Hepatocyte (in vitro differentiated cells): ENCODE data around the gene CTNNA2. TPM values are rescaled to one million over a fixed set of nuclear protein-coding genes. Genes with fewer than 3 reads are reported as not detected.

Experiments used
- DNase-seq: peaks from one replicate; pipeline ENCODE4 v3.0.0-alpha.2; 2016; ENCODE audit warnings: low spot score
- H2AFZ ChIP-seq: fragments of 200-600 bp; sonication (generic); 2 replicates; pipeline ENCODE4 v1.6.0; 2016; ENCODE audit warnings: antibody characterized with exemption, mild to moderate bottlenecking
- H3K27ac ChIP-seq: fragments of 200-600 bp; sonication (generic); 2 replicates; pipeline ENCODE4 v1.5.1; 2016; ENCODE audit warnings: mild to moderate bottlenecking
- H3K27me3 ChIP-seq: fragments of 200-600 bp; sonication (generic); 2 replicates; pipeline ENCODE4 v1.6.1; 2016
- H3K36me3 ChIP-seq: fragments of 200-600 bp; sonication (generic); replicated peaks from 2 replicates; pipeline ENCODE4 v1.5.1; 2016; ENCODE audit warnings: low read depth; ENCODE audit not compliant: insufficient read depth
- H3K4me1 ChIP-seq: fragments of 200-600 bp; sonication (generic); 2 replicates; pipeline ENCODE4 v1.5.1; 2016; ENCODE audit warnings: mild to moderate bottlenecking, moderate library complexity; ENCODE audit not compliant: insufficient read depth
- H3K4me2 ChIP-seq: fragments of 200-600 bp; sonication (generic); 2 replicates; pipeline ENCODE4 v1.6.0; 2016
- H3K4me3 ChIP-seq: fragments of 200-600 bp; sonication (generic); 2 replicates; pipeline ENCODE4 v1.5.1; 2016; ENCODE audit warnings: mild to moderate bottlenecking
- H3K79me2 ChIP-seq: fragments of 200-600 bp; sonication (generic); 2 replicates; pipeline ENCODE4 v1.6.0; 2017; ENCODE audit warnings: mild to moderate bottlenecking
- H3K9me2 ChIP-seq: fragments of 200-600 bp; sonication (generic); replicated peaks from 2 replicates; pipeline ENCODE4 v1.6.0; 2017; ENCODE audit warnings: mild to moderate bottlenecking; ENCODE audit not compliant: insufficient read depth
- H3K9me3 ChIP-seq: fragments of 200-600 bp; sonication (generic); 2 replicates; pipeline ENCODE4 v1.5.1; 2016; ENCODE audit warnings: low read depth, mild to moderate bottlenecking
- H4K20me1 ChIP-seq: fragments of 200-600 bp; sonication (generic); 2 replicates; pipeline ENCODE4 v1.6.0; 2016; ENCODE audit warnings: mild to moderate bottlenecking; ENCODE audit not compliant: insufficient read depth, poor library complexity, severe bottlenecking
- EZH2 ChIP-seq: fragments of 200-600 bp; sonication (generic); IDR thresholded peaks from 2 replicates; pipeline ENCODE4 v1.6.1; 2016; ENCODE audit warnings: antibody characterized with exemption, mild to moderate bottlenecking, borderline replicate concordance
- EZH2phosphoT487 ChIP-seq: fragments of 200-600 bp; sonication (generic); IDR thresholded peaks from one replicate; pipeline ENCODE4 v1.6.1; 2018; ENCODE audit warnings: antibody characterized with exemption, mild to moderate bottlenecking, low read depth, moderate library complexity; ENCODE audit not compliant: unreplicated experiment, severe bottlenecking
- WGBS: methylation state at CpG from one replicate; pipeline ENCODE4 v1.1.6; 2016; ENCODE audit warnings: low lambda C conversion rate; ENCODE audit errors: missing lambda C conversion rate; 5-methylcytosine and 5-hydroxymethylcytosine counted together
- polyA plus RNA-seq: library from polyadenylated mRNA; unstranded; fragments of >200 nt; fragmentation: Nextera tagmentation; extraction: Ambion mirVana; gene quantifications from 2 replicates; pipeline ENCODE4 v1.2.1, GENCODE V29; 2016
- total RNA-seq: library from RNA; depleted of rRNA; stranded (reverse); fragments of >200 nt; gene quantifications from 2 replicates; pipeline ENCODE4 v1.2.3, GENCODE V29; 2014
- TF ChIP-seq, protein P1 (sequence below): fragments of 200-600 bp; sonication (generic); IDR thresholded peaks from 2 replicates; pipeline ENCODE4 v1.5.1; 2016; ENCODE audit warnings: antibody characterized with exemption, mild to moderate bottlenecking; ENCODE audit not compliant: poor library complexity

Gene CTNNA2
- total and polyA plus RNA-seq, 2 experiments from 2014 or later: 0.79 to 4.4 TPM

DNA sequence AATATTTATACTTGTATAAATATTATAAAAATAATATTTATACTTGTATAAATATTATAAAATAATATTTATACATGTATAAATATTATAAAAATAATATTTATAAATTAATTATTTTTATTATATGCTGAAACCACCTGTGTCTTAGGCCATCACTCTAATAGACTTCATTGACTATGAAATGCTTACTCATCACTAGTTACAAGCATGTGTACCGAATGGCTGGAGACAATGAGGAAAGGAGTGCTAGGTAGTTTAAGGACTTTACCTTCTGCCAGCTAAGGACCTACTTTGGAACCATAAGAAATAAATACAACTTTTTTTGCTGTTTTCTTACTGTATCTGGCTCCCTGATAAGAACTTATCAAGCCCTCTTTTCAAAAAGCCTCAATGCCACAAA lies 562.9 kb downstream of the CTNNA2 start:
- Histone ChIP-seq H3K79me2 (no peaks in the 10 kb centered on the region), H3K9me2 (no peaks in the 10 kb centered on the region), H2AFZ (no peak overlapping the region), H3K9me3 (no peaks in the 10 kb centered on the region), H4K20me1 (no peaks in the 10 kb centered on the region), H3K27ac (no peak overlapping the region), H3K4me2 (no peak overlapping the region), H3K4me1 (no peaks in the 10 kb centered on the region), H3K27me3 (no peaks in the 10 kb centered on the region), H3K36me3 (no peaks in the 10 kb centered on the region), H3K4me3 (no peak overlapping the region)
- no peak for DNase-seq
- TF ChIP-seq, protein P1, sequence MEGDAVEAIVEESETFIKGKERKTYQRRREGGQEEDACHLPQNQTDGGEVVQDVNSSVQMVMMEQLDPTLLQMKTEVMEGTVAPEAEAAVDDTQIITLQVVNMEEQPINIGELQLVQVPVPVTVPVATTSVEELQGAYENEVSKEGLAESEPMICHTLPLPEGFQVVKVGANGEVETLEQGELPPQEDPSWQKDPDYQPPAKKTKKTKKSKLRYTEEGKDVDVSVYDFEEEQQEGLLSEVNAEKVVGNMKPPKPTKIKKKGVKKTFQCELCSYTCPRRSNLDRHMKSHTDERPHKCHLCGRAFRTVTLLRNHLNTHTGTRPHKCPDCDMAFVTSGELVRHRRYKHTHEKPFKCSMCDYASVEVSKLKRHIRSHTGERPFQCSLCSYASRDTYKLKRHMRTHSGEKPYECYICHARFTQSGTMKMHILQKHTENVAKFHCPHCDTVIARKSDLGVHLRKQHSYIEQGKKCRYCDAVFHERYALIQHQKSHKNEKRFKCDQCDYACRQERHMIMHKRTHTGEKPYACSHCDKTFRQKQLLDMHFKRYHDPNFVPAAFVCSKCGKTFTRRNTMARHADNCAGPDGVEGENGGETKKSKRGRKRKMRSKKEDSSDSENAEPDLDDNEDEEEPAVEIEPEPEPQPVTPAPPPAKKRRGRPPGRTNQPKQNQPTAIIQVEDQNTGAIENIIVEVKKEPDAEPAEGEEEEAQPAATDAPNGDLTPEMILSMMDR: no peak
- TF ChIP-seq EZH2 (no peak), EZH2phosphoT487 (no peak)
- 96% methylated on average over 1 of the region's 1 CpG for WGBS

DNA sequence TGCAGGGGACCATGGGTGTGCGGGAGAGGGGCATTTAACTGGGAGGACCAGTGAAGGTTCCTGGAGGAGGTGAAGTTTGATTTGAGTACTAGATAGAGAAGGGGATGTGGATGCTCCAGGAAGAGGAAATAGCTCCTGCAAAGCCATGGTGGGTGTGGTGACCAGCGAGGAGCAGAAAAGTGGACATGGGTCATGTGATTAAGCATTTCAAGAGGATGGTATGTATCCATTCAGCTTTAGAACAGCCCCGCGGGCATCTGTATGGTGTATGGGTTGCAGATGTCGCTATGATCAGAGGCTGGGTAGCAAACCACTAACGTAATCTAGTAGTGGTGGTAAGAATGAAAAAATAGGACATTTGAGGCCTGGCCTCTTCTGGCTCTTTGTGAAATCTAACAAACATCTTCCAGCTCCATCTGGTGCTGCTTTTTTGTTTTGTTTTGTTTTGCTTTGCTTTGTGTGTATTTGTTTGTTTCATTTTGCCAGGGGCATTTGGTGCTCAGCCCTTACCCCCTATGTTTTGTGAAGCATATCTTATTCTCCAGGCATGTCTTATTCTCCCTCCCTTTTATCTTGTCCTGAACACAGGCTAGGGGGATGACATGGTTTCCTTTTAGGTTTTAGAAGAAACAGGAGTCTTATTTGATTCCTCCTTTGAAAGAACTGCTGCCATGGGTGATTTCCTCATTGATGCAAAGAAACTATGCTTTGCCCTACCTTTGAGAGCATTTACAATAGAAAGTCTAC lies 565.6 kb downstream of the CTNNA2 start:
- H3K9me2 ChIP-seq: no peaks in the 10 kb centered on the region
- WGBS: 98% methylated on average over 6 of the region's 6 CpGs
- no peak overlapping the region for H3K4me2 ChIP-seq
- H2AFZ ChIP-seq: no peak overlapping the region
- H4K20me1 ChIP-seq: no peaks in the 10 kb centered on the region
- no peaks in the 10 kb centered on the region for H3K36me3 ChIP-seq
- TF ChIP-seq, protein P1: no peak
- no peak for TF ChIP-seq EZH2phosphoT487
- TF ChIP-seq EZH2: no peak
- H3K27ac ChIP-seq: no peak overlapping the region
- no peaks in the 10 kb centered on the region for H3K4me1 ChIP-seq
- no peak overlapping the region for H3K4me3 ChIP-seq
- no peak for DNase-seq
- no peaks in the 10 kb centered on the region for H3K27me3 ChIP-seq
- H3K9me3 ChIP-seq: no peaks in the 10 kb centered on the region
- H3K79me2 ChIP-seq: no peaks in the 10 kb centered on the region

DNA sequence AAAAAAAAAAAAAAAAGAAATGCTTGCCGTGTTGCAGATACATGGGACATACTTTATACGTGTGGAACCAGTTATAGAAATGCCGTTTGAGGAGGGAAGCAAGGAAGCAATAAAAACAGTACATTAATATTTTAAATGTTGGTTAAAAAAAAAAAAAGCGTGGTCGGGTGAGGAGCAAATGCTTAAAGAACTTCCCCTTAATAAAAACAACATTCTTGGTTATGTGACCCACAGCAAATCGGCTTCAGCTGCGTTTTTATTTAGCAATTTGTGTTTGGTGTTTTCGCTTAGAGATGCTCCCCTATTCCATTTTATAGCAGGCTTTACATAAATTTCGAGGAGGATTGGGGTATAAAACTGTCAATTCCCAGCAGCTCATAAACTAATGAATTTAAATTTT lies 568.1 kb downstream of the CTNNA2 start:
- no peaks in the 10 kb centered on the region for H3K9me2 ChIP-seq
- WGBS: 37% methylated on average over 9 of the region's 9 CpGs
- no peak overlapping the region for H2AFZ ChIP-seq
- H3K4me1 ChIP-seq: no peaks in the 10 kb centered on the region
- H3K4me2 ChIP-seq: peak overlapping the region; percentile 67
- no peaks in the 10 kb centered on the region for H3K79me2 ChIP-seq
- H3K36me3 ChIP-seq: no peaks in the 10 kb centered on the region
- TF ChIP-seq EZH2: no peak
- TF ChIP-seq EZH2phosphoT487: no peak
- TF ChIP-seq, protein P1: no peak
- H4K20me1 ChIP-seq: no peaks in the 10 kb centered on the region
- H3K4me3 ChIP-seq: no peak overlapping the region
- no peaks in the 10 kb centered on the region for H3K9me3 ChIP-seq
- DNase-seq: no peak
- no peaks in the 10 kb centered on the region for H3K27me3 ChIP-seq
- H3K27ac ChIP-seq: no peak overlapping the region
